ENCODE measurements around the gene PDCL2. TPM values are rescaled to one million over a fixed set of nuclear protein-coding genes. Genes with fewer than 3 reads are reported as not detected.

PDCL2 gene
- total and polyA plus RNA-seq, 2 of the 8 experiments (the other 6 are each of a cell fraction or from before 2014, with no cell fraction given), result not detected

DNA sequence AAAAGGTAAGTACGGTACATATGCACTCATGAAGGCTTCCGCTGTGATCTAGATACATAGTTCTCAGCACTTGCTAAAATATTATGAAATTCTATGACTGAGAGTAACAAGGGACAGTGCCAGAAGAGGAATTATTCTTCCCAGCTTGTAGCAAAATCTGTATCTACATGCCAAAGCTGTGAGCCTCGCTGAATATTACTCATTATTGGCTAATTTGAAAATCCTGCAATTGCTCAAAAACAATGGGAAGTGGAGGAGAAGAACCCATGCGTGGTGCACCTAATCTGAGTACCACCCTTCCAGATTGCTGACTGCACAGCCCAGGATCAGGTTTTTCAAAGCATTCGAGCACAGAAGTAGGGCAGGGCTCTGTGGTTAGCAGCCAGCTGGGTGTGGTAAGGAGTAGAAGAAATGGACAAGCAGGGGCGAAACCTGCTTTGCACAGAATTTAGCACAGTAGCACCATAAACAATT, 17.4 kb upstream of the PDCL2 start:
- Histone ChIP-seq H2BK5ac (ENCODE audit: low read depth, low read length) (no peak overlapping the region), H3K4me3 (ENCODE audit: extremely low read depth in 1 of 4, insufficient read depth in 2 of 4, low read depth in 3 of 4, low read length in 4 of 4) (no peak overlapping the region), H3K27ac (ENCODE audit: low read depth, low read length) (no peak overlapping the region), H2BK15ac (ENCODE audit: low read length) (no peak overlapping the region; the same call in 1 of the 2 replicates), H3K27me3 (replicated peaks in 1 of 4; ENCODE audit: control insufficient read depth in 3 of 4, extremely low read depth in 1 of 4, insufficient read depth in 3 of 4, low read length in 3 of 4) (no peaks in the 10 kb centered on the region), H4K8ac (ENCODE audit: extremely low read depth, insufficient read depth, low read length) (no peak overlapping the region), H3K14ac (ENCODE audit: insufficient read length) (no peak overlapping the region), H2BK12ac (ENCODE audit: low read depth, low read length) (no peak overlapping the region), H3K4me2 (ENCODE audit: insufficient read depth in 1 of 2, low read depth in 2 of 2, low read length in 2 of 2) (no peak overlapping the region), H4K5ac (ENCODE audit: insufficient read length, low read depth, low read length) (no peak overlapping the region), H4K20me1 (replicated peaks in 1 of 2; ENCODE audit: control insufficient read depth in 1 of 2, insufficient read depth in 2 of 2, low read length in 2 of 2) (no peaks in the 10 kb centered on the region), H4K91ac (replicated peaks; ENCODE audit: insufficient read length, low read length) (no peak overlapping the region), H3K23me2 (ENCODE audit: low read depth, low read length) (no peaks in the 10 kb centered on the region), H2AFZ (ENCODE audit: low read length) (no peak overlapping the region), H3K9me3 (ENCODE audit: insufficient read depth in 2 of 2, low read depth in 1 of 2, low read length in 1 of 2) (no peaks in the 10 kb centered on the region), H3K18ac (ENCODE audit: extremely low read depth, low read length) (no peak overlapping the region), H3K79me1 (ENCODE audit: low read depth, low read length) (no peaks in the 10 kb centered on the region), H3K4me1 (replicated peaks in 1 of 4; ENCODE audit: control insufficient read depth in 3 of 4, insufficient read depth in 4 of 4, low read length in 3 of 4) (peaks cover 0 to 3% (median 1%) of the 10 kb centered on the region in 4 experiments; a peak in 2 of 7 replicates), H2BK120ac (replicated peaks; ENCODE audit: low read depth, low read length) (no peak overlapping the region), H2BK20ac (ENCODE audit: low read length) (no peak overlapping the region), H3K23ac (ENCODE audit: insufficient read length) (no peak overlapping the region), H3K79me2 (ENCODE audit: control insufficient read depth in 1 of 2, insufficient read depth in 2 of 2, low read length in 2 of 2) (no peaks in the 10 kb centered on the region), H2AK5ac (ENCODE audit: low read depth, low read length) (no peak overlapping the region), H3K9ac (replicated peaks in 1 of 4; ENCODE audit: extremely low read depth in 1 of 4, low read depth in 3 of 4, low read length in 3 of 4) (no peak overlapping the region), H3K4ac (replicated peaks; ENCODE audit: insufficient read length, low read depth, low read length) (no peak overlapping the region), H3K56ac (replicated peaks; ENCODE audit: insufficient read length, low read depth, low read length) (no peak overlapping the region), H3K36me3 (ENCODE audit: control insufficient read depth in 2 of 4, insufficient read depth in 4 of 4, low read length in 3 of 4) (no peaks in the 10 kb centered on the region)
- no peak for FAIRE-seq
- CTCF ChIA-PET (ENCODE audit: partially characterized antibody), result interaction anchor here (1.4 kb wide), 1 partner anchor 18 kb away, joined by 3 read pairs; the partner anchor contains the start of gene PDCL2
- no peak for DNase-seq (ENCODE audit: low read depth in 1 of 2, low spot score in 2 of 2)
- POLR2A ChIA-PET (ENCODE audit: partially characterized antibody), result interaction anchor here (1.3 kb wide), 1 partner anchor 63 kb away, joined by 3 read pairs; no protein-coding TSS in a partner anchor
- WGBS, 2 experiments (ENCODE audit: extremely low coverage in 1 of 2, insufficient coverage in 1 of 2, insufficient read length in 1 of 2, insufficient replicate concordance in 2 of 2, low coverage in 1 of 2, low lambda C conversion rate in 2 of 2, missing lambda C conversion rate in 1 of 2), result 86% methylated on average over 6 of the region's 6 CpGs; no CpG with 5 or more reads in 1 of the 2 experiments
- TF ChIP-seq TEAD4 (IDR thresholded peaks at IDR 0.05; ENCODE audit: low read depth, low read length) (no peak), CTBP2 (IDR thresholded peaks at IDR 0.05; ENCODE audit: borderline replicate concordance, insufficient read depth, insufficient read length, low read length) (no peak), GTF2F1 (IDR thresholded peaks at IDR 0.05; ENCODE audit: borderline replicate concordance, low read depth, low read length) (no peak), SIN3A (conservative IDR thresholded peaks at IDR 0.05 in 1 of 2, IDR thresholded peaks at IDR 0.05 in 1 of 2; ENCODE audit: low read depth in 1 of 2, low read length in 2 of 2) (no peak), RAD21 (IDR thresholded peaks at IDR 0.05 in 1 of 2, conservative IDR thresholded peaks at IDR 0.05 in 1 of 2; ENCODE audit: low read depth in 2 of 2, low read length in 2 of 2) (no peak), RBBP5 (IDR thresholded peaks at IDR 0.05; ENCODE audit: borderline replicate concordance, low read depth, low read length) (no peak), YY1 (IDR thresholded peaks at IDR 0.05; ENCODE audit: low read depth, low read length) (no peak), KDM4A (IDR thresholded peaks at IDR 0.05; ENCODE audit: low read depth, low read length, severe bottlenecking) (no peak), FOSL1 (IDR thresholded peaks at IDR 0.05; ENCODE audit: insufficient read depth, low read depth, low read length) (no peak), NRF1 (IDR thresholded peaks at IDR 0.05; ENCODE audit: low read depth, low read length) (no peak), KDM5A (IDR thresholded peaks at IDR 0.05; ENCODE audit: low read length) (no peak), SP4 (IDR thresholded peaks at IDR 0.05; ENCODE audit: low read length) (no peak)
- TF ChIP-seq, protein P1, sequence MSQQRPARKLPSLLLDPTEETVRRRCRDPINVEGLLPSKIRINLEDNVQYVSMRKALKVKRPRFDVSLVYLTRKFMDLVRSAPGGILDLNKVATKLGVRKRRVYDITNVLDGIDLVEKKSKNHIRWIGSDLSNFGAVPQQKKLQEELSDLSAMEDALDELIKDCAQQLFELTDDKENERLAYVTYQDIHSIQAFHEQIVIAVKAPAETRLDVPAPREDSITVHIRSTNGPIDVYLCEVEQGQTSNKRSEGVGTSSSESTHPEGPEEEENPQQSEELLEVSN (IDR thresholded peaks at IDR 0.05), result no peak

Measured in H1 (cell line).